B cell (primary cell): ENCODE measurements around the gene TMEM119. TPM values are rescaled to one million over a fixed set of nuclear protein-coding genes. Genes with fewer than 3 reads are reported as not detected.

Experiments used
- ATAC-seq: fragments of 200-7000 bp; cut with Tn5 transposase; one replicate; pipeline ENCODE4 v1.10.0; 2021; ENCODE audit warnings: low read depth, mild to moderate bottlenecking, moderate number of reproducible peaks, moderate library complexity
- CTCF ChIA-PET: fragments of 350-600 bp; sonication (Branson Sonifier 250); formaldehyde crosslinking; loops from one replicate; lab custom pipeline; 2021; ENCODE audit warnings: antibody characterized with exemption, inconsistent platforms; lab: Charles Lee
- POLR2A ChIA-PET: fragments of 350-600 bp; sonication (Branson Sonifier 250); formaldehyde crosslinking; loops from one replicate; lab custom pipeline; 2021; ENCODE audit warnings: antibody characterized with exemption; lab: Charles Lee
- DNase-seq: peaks from one replicate; pipeline ENCODE4 v3.0.0; 2013
- H2AFZ ChIP-seq: 2 replicates; pipeline ENCODE4 v1.6.1; 2012; ENCODE audit warnings: mild to moderate bottlenecking, low read depth, low read length; ENCODE audit not compliant: insufficient read depth, poor library complexity, severe bottlenecking
- H3K27ac ChIP-seq, 2 donors: 1 replicate in 1 of 2; 2 replicates in 1 of 2; pipeline ENCODE4 v1.5.1; 2012 to 2013; ENCODE audit warnings: low read length in 2 of 2, mild to moderate bottlenecking in 2 of 2, moderate library complexity in 1 of 2
- H3K27me3 ChIP-seq, 4 experiments: fragments of 200-600 bp in 1 of 4; sonication (generic) in 1 of 4; replicated peaks in 1 of 4; 1 replicate in 2 of 4; 2 replicates in 2 of 4; pipeline versions ENCODE4 v1.6.1 to v1.7.0; 2013 to 2016; ENCODE audit warnings: low read length in 3 of 4, mild to moderate bottlenecking in 2 of 4, mixed read lengths in 1 of 4, moderate library complexity in 1 of 4; ENCODE audit not compliant: insufficient read depth in 4 of 4, control insufficient read depth in 3 of 4; ENCODE audit errors: control extremely low read depth in 1 of 4
- H3K36me3 ChIP-seq, 2 experiments: replicated peaks in 1 of 2; 1 replicate in 1 of 2; 2 replicates in 1 of 2; pipeline versions ENCODE4 v1.6.1 to v1.7.1; 2013; ENCODE audit warnings: low read length in 1 of 2; ENCODE audit not compliant: insufficient read depth in 2 of 2, control insufficient read depth in 1 of 2; ENCODE audit errors: control extremely low read depth in 1 of 2, extremely low read depth in 1 of 2
- H3K4me1 ChIP-seq, 2 donors: fragments of 200-600 bp in 1 of 2; sonication (generic) in 1 of 2; 1 replicate in 1 of 2; 2 replicates in 1 of 2; pipeline versions ENCODE4 v1.5.1 to v1.6.1; 2013 to 2017; ENCODE audit warnings: low read length in 2 of 2; ENCODE audit not compliant: control insufficient read depth in 2 of 2, insufficient read depth in 2 of 2
- H3K4me2 ChIP-seq: replicated peaks from 2 replicates; pipeline ENCODE3; 2012; ENCODE audit warnings: mild to moderate bottlenecking, low read depth, low read length; ENCODE audit not compliant: poor library complexity, severe bottlenecking
- H3K4me3 ChIP-seq, 5 experiments: fragments of 200-600 bp in 1 of 5; sonication (generic) in 1 of 5; 1 replicate in 3 of 5; 2 replicates in 2 of 5; pipeline versions ENCODE4 v1.5.1 to v1.7.0; 2011 to 2016; ENCODE audit warnings: low read length in 4 of 5, mild to moderate bottlenecking in 4 of 5, low read depth in 2 of 5, control low read depth in 1 of 5, moderate library complexity in 1 of 5; ENCODE audit not compliant: insufficient read depth in 1 of 5; ENCODE audit errors: control extremely low read depth in 1 of 5, extremely low read depth in 1 of 5
- H3K79me2 ChIP-seq: fragments of 200-600 bp; sonication (generic); one replicate; pipeline ENCODE4 v1.6.0; 2016; ENCODE audit warnings: low read length; ENCODE audit not compliant: control insufficient read depth, insufficient read depth
- H3K9ac ChIP-seq: fragments of 200-600 bp; sonication (generic); 2 replicates; pipeline ENCODE4 v1.6.1; 2017; ENCODE audit warnings: mild to moderate bottlenecking, low read length, moderate library complexity
- H3K9me3 ChIP-seq, 3 donors: one replicate each; pipeline versions ENCODE4 v1.6.1 to v1.7.1; 2013; ENCODE audit warnings: low read length in 2 of 3; ENCODE audit not compliant: control insufficient read depth in 2 of 3, insufficient read depth in 1 of 3; ENCODE audit errors: control extremely low read depth in 1 of 3
- H4K20me1 ChIP-seq: 2 replicates; pipeline ENCODE4 v1.6.0; 2012; ENCODE audit warnings: mild to moderate bottlenecking, low read length; ENCODE audit not compliant: insufficient read depth, control insufficient read depth, poor library complexity, severe bottlenecking
- H3K27ac Mint-ChIP-seq: one replicate; pipeline ENCODE4 v1.8.0; 2021; ENCODE audit warnings: mixed read lengths
- H3K27me3 Mint-ChIP-seq: one replicate; pipeline ENCODE4 v1.8.0; 2021; ENCODE audit warnings: mixed read lengths
- H3K4me1 Mint-ChIP-seq: one replicate; pipeline ENCODE4 v1.8.0; 2021; ENCODE audit warnings: mixed read lengths
- H3K4me3 Mint-ChIP-seq: one replicate; pipeline ENCODE4 v1.8.0; 2021; ENCODE audit warnings: mixed read lengths
- H3K9me3 Mint-ChIP-seq: one replicate; pipeline ENCODE4 v1.8.0; 2022; ENCODE audit warnings: mixed read lengths; ENCODE audit not compliant: insufficient read depth
- EZH2 ChIP-seq: IDR thresholded peaks from 2 replicates; pipeline ENCODE4 v1.6.1; 2012; ENCODE audit warnings: borderline replicate concordance, low read depth, mild to moderate bottlenecking, moderate library complexity, low read length; ENCODE audit not compliant: insufficient read depth, poor library complexity, severe bottlenecking
- WGBS: methylation state at CpG from one replicate; pipeline ENCODE4 v1.1.5; 2013; ENCODE audit warnings: missing lambda C conversion rate; ENCODE audit not compliant: insufficient coverage; 5-methylcytosine and 5-hydroxymethylcytosine counted together
- intact Hi-C: fragments of 100-400 bp; cut with micrococcal nuclease; formaldehyde crosslinking; loops from one replicate; pipeline ENCODE4 v1.10.0; 2022
- polyA plus RNA-seq: library from polyadenylated mRNA; depleted of rRNA; stranded (reverse); fragments of >200 nt; gene quantifications from 2 replicates; pipeline ENCODE4 v1.2.3, GENCODE V29; 2012
- total RNA-seq, 2 donors: library from RNA; stranded (reverse); fragments of 120-200 nt in 1 of 2; gene quantifications; 1 replicate in 1 of 2; 2 replicates in 1 of 2; pipeline versions ENCODE4 v1.2.3 to v1.2.4, GENCODE V29; 2013 to 2022
- TF ChIP-seq, protein P1 (sequence below): fragments of 200-600 bp; IDR thresholded peaks from one replicate; pipeline ENCODE4 v1.8.0; 2022; ENCODE audit warnings: antibody characterized with exemption, mild to moderate bottlenecking

The TMEM119 gene
- total and polyA plus RNA-seq, 2 donors (not counting 1 experiment from before 2014, with no cell fraction given), result 0.25 TPM; not detected in 1

DNA sequence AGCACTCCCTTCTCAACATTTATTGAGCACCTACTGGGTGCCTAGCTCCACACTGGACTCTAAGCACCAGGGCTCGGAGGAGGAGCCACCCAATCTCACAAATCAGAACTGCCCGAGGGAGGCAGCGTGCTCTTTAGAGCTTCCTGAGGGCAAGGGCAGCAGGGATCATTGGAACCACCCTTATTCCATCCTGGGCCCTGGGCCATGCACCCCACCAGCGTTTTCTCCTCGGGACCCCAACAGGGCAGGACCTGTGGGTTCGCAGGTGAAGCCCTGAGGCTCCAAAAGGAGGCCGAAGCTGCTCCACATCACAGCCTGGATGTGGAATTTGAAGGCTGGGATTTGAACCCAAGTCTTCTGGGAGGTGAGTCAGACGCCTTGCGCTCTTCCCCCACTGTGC is 15.4 kb downstream of the TMEM119 start:
- Histone ChIP-seq H4K20me1 (no peaks in the 10 kb centered on the region), H3K9me3 (peaks cover 0 to 4% (median 0%) of the 10 kb centered on the region in 3 donors), H3K36me3 (no peaks in the 10 kb centered on the region), H3K4me2 (no peak overlapping the region), H2AFZ (no peak overlapping the region), H3K4me3 (no peak overlapping the region), H3K27me3 (no peaks in the 10 kb centered on the region), H3K27ac (no peak overlapping the region), H3K79me2 (no peaks in the 10 kb centered on the region), H3K9ac (no peak overlapping the region), H3K4me1 (peaks cover 7 to 9% of the 10 kb centered on the region in 2 donors)
- Mint-ChIP-seq H3K4me1 (peaks cover 16% of the 10 kb centered on the region), H3K27ac (no peak overlapping the region), H3K9me3 (peaks cover 3% of the 10 kb centered on the region), H3K4me3 (no peak overlapping the region), H3K27me3 (peaks cover 4% of the 10 kb centered on the region)
- WGBS, result 91% methylated on average over 7 of the region's 9 CpGs
- TF ChIP-seq, protein P1, sequence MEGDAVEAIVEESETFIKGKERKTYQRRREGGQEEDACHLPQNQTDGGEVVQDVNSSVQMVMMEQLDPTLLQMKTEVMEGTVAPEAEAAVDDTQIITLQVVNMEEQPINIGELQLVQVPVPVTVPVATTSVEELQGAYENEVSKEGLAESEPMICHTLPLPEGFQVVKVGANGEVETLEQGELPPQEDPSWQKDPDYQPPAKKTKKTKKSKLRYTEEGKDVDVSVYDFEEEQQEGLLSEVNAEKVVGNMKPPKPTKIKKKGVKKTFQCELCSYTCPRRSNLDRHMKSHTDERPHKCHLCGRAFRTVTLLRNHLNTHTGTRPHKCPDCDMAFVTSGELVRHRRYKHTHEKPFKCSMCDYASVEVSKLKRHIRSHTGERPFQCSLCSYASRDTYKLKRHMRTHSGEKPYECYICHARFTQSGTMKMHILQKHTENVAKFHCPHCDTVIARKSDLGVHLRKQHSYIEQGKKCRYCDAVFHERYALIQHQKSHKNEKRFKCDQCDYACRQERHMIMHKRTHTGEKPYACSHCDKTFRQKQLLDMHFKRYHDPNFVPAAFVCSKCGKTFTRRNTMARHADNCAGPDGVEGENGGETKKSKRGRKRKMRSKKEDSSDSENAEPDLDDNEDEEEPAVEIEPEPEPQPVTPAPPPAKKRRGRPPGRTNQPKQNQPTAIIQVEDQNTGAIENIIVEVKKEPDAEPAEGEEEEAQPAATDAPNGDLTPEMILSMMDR, result no peak
- no peak for TF ChIP-seq EZH2
- ChIA-PET POLR2A (no interaction called here), CTCF (no interaction called here)
- intact Hi-C loops, result no loop called here
- DNase-seq (no peak), ATAC-seq (no peak)

DNA sequence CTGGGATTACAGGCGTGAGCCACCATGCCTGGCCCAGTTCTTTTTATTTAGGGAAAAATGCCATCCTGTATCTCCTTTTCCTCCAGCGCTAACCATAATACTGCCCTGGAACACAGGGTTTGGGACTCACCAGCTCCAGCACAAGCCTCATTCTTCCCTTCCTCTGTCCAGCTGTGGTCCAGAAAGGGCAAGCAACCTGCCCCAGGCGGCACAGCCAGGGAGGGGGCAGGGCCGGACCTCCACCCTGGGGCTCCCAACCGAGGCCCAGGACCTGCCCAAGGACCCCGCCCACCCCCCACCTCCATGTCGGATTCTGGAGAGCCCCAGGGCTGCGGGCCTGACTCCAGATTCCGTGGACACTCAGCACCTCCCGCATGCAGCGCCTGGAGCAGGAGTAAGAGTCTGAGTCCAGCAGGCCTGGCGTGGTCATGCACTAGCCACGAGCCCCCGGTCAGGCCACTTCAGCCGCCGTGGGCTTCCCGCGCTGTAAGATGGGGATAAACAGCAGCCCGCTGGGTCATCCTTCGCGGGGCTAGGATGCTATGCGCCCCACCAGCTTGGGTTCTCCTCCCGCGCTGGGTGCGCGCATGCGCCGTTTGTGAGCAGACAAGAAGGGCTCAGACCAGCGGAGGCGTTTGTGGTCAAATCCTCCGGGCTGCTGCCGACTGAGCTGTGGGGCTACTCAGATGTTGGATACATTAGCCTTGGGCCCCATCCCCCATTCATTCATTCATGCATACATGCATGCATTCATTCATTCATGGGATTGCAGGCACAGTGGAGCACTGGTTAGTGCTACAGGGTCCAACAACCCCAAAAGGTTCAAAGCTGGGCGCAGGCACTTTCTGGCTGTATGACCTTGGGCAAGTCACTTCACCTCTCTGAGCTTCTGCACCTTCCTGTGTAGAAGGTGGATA is 16.3 kb downstream of the TMEM119 start:
- DNase-seq (no peak), ATAC-seq (no peak)
- WGBS, result 94% methylated on average over 33 of the region's 33 CpGs
- peaks cover 19% of the 10 kb centered on the region for H3K4me1 Mint-ChIP-seq
- H3K9me3 Mint-ChIP-seq, result peaks cover 3% of the 10 kb centered on the region
- Histone ChIP-seq H3K27ac (no peak overlapping the region), H3K4me3 (no peak overlapping the region), H3K36me3 (no peaks in the 10 kb centered on the region), H2AFZ (no peak overlapping the region), H3K27me3 (no peaks in the 10 kb centered on the region), H4K20me1 (no peaks in the 10 kb centered on the region), H3K9ac (no peak overlapping the region), H3K79me2 (no peaks in the 10 kb centered on the region), H3K9me3 (peaks cover 0 to 4% (median 0%) of the 10 kb centered on the region in 3 donors), H3K4me2 (no peak overlapping the region), H3K4me1 (peaks cover 7 to 9% of the 10 kb centered on the region in 2 donors)
- H3K27ac Mint-ChIP-seq, result no peak overlapping the region
- H3K27me3 Mint-ChIP-seq, result peaks cover 4% of the 10 kb centered on the region
- ChIA-PET POLR2A (no interaction called here), CTCF (no interaction called here)
- no peak for TF ChIP-seq EZH2
- TF ChIP-seq, protein P1, result no peak
- no peak overlapping the region for H3K4me3 Mint-ChIP-seq
- intact Hi-C loops, result no loop called here
